RCC 7860 (cell line): ENCODE measurements around the gene PEX6.
A peak's percentile ranks its signal among the peaks of the same experiment; 100 is the strongest.
"Not testable (repeated sequence)": the region's sequence is repeated elsewhere in the genome, so short reads cannot be mapped to it uniquely, and the experiment has no call there.

Experiments used
- DNase-seq: peaks from one replicate; pipeline ENCODE4 v3.0.0-alpha.2; 2015; ENCODE audit warnings: low spot score
- FAIRE-seq: peaks from 2 replicates; lab custom pipeline; 2012; peaks lifted over from hg19 to GRCh38; lab: Jason Lieb, UNC

The PEX6 gene

GRCh38 chr6:42998205-42998604 is 19.2 kb upstream of the PEX6 start:
- FAIRE-seq, DNase-seq: not testable (repeated sequence)

- peak; percentile 49 for FAIRE-seq
- peak; percentile 18 for DNase-seq
Observed at GRCh38 chr6:42996513-42996912, 17.5 kb upstream of the PEX6 start.

- DNase-seq (no peak), FAIRE-seq (no peak)
Observed at GRCh38 chr6:42993445-42993844, 14.5 kb upstream of the PEX6 start.

- DNase-seq = no peak
- FAIRE-seq = no peak
Observed at GRCh38 chr6:42989923-42990322, 10.9 kb upstream of the PEX6 start.

GRCh38 chr6:42988486-42989020 is 9.6 kb upstream of the PEX6 start:
- no peak for DNase-seq

GRCh38 chr6:42987533-42988451 is 8.8 kb upstream of the PEX6 start:
- FAIRE-seq (no peak), DNase-seq (no peak)

More at GRCh38 chr6:42988486-42989020, 9.6 kb upstream of the PEX6 start:
- no peak for FAIRE-seq

- FAIRE-seq (no peak), DNase-seq (no peak)
Observed at GRCh38 chr6:42984924-42985475, 6.0 kb upstream of the PEX6 start.

GRCh38 chr6:42984001-42984923 is 5.3 kb upstream of the PEX6 start, which contains the start of gene PPP2R5D:
Gene PPP2R5D, plus strand, starts transcription at chr6:42984570. Its CDS starts 108 bp downstream, at chr6:42984678.
- DNase-seq (peak; percentile 94), FAIRE-seq (peak; percentile 84)

- no peak for FAIRE-seq
Observed at GRCh38 chr6:42981836-42982235, 2.9 kb upstream of the PEX6 start.

GRCh38 chr6:42979523-42980177 is 669 bp upstream of the PEX6 start:
- FAIRE-seq = no peak
- DNase-seq = peak; percentile 32

More at GRCh38 chr6:42981836-42982235, 2.9 kb upstream of the PEX6 start:
- no peak for DNase-seq

GRCh38 chr6:42978487-42978838 is 518 bp downstream of the PEX6 start:
- peak; percentile 47 for DNase-seq
- FAIRE-seq = no peak

GRCh38 chr6:42974919-42975505 is 4.0 kb downstream of the PEX6 start:
- DNase-seq (no peak), FAIRE-seq (no peak)

- FAIRE-seq (no peak), DNase-seq (no peak)
Observed at GRCh38 chr6:42973926-42974325, 5.1 kb downstream of the PEX6 start.

- FAIRE-seq = no peak
- DNase-seq = no peak
Observed at GRCh38 chr6:42971746-42972327, 7.1 kb downstream of the PEX6 start.

- FAIRE-seq = no peak
- peak; percentile 34 for DNase-seq
Observed at GRCh38 chr6:42970871-42971612, 7.9 kb downstream of the PEX6 start.

GRCh38 chr6:42969934-42970333 is 9.0 kb downstream of the PEX6 start:
- FAIRE-seq (no peak), DNase-seq (no peak)

GRCh38 chr6:42969431-42969830 is 9.6 kb downstream of the PEX6 start:
- DNase-seq (no peak), FAIRE-seq (no peak)

GRCh38 chr6:42968783-42969182 is 10.2 kb downstream of the PEX6 start:
- FAIRE-seq (no peak), DNase-seq (no peak)
